ENCODE data around the gene ADARB1. TPM values are rescaled to one million over a fixed set of nuclear protein-coding genes. Genes with fewer than 3 reads are reported as not detected.
A peak's percentile ranks its signal among the peaks of the same experiment; 100 is the strongest.
"Not testable (repeated sequence)": the region's sequence is repeated elsewhere in the genome, so short reads cannot be mapped to it uniquely, and the experiment has no call there.

Gene ADARB1
- polyA plus RNA-seq, 1 experiment: 25.3 TPM

DNA sequence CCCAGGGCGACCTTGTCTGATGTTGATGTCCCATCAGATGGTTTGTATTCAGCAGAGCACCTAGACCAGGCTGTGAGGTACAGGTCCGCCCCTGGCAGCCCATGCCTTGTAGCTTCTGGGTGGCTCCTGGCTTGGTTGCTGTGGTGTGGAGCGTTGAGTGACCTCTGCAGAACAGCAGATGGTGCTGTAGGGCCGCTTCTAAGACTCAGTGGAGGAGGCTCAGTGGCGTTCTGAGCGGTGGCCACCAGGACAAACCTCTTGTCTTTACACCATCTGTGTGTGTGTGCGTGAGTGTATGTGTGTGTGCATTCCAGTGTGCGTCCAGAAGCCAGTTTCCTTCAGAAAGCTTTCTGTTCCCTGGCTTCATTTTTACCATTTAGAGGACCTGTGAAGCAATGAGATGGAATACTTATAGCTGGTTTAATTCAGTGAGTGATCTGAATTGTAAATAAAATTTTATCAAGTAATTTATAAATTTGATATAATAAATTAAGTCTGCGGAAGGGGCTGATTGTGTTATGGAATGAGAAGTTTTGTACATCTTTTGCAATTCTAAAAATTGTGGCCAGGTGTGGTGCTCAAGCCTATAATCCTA lies 66.1 kb downstream of the ADARB1 start:
- Histone ChIP-seq H3K27ac (ENCODE audit: low read depth, low read length) (no peak overlapping the region), H3K9me3 (ENCODE audit: control insufficient read depth, insufficient read depth, low read length) (no peaks in the 10 kb centered on the region), H3K4me3 (ENCODE audit: low read depth, low read length) (no peak overlapping the region), H3K27me3 (ENCODE audit: control insufficient read depth, insufficient read depth, low read length) (no peaks in the 10 kb centered on the region)
- ChIA-PET POLR2A (interaction anchor here (0.6 to 1.4 kb wide), 3 partner anchors 88 to 147 kb away, joined by 3 to 4 read pairs (median 3); partner anchors contain the start of gene POFUT2), CTCF (interaction anchor here (0.6 to 7.7 kb wide), 37 partner anchors 10 to 680 kb away, joined by 3 to 202 read pairs (median 4); partner anchors contain the start of gene POFUT2)
- TF ChIP-seq, protein P1, sequence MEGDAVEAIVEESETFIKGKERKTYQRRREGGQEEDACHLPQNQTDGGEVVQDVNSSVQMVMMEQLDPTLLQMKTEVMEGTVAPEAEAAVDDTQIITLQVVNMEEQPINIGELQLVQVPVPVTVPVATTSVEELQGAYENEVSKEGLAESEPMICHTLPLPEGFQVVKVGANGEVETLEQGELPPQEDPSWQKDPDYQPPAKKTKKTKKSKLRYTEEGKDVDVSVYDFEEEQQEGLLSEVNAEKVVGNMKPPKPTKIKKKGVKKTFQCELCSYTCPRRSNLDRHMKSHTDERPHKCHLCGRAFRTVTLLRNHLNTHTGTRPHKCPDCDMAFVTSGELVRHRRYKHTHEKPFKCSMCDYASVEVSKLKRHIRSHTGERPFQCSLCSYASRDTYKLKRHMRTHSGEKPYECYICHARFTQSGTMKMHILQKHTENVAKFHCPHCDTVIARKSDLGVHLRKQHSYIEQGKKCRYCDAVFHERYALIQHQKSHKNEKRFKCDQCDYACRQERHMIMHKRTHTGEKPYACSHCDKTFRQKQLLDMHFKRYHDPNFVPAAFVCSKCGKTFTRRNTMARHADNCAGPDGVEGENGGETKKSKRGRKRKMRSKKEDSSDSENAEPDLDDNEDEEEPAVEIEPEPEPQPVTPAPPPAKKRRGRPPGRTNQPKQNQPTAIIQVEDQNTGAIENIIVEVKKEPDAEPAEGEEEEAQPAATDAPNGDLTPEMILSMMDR (IDR thresholded peaks at IDR 0.05; ENCODE audit: low read depth, low read length): peak; percentile 96
- peak; percentile 88 for DNase-seq (ENCODE audit: low read depth, low spot score)

- not testable (repeated sequence) for H3K9me3 ChIP-seq (ENCODE audit: control insufficient read depth, insufficient read depth, low read length); DNase-seq (ENCODE audit: low read depth, low spot score); H3K27me3 ChIP-seq (ENCODE audit: control insufficient read depth, insufficient read depth, low read length); H3K4me3 ChIP-seq (ENCODE audit: low read depth, low read length); H3K27ac ChIP-seq (ENCODE audit: low read depth, low read length)
- POLR2A ChIA-PET: interaction anchor here (0.9 to 1.4 kb wide), 2 partner anchors 87 to 147 kb away, joined by 3 to 4 read pairs; partner anchors contain the start of gene POFUT2
- CTCF ChIA-PET: interaction anchor here (0.6 to 7.7 kb wide), 27 partner anchors 9 to 679 kb away, joined by 3 to 202 read pairs (median 4); partner anchors contain the start of gene POFUT2
Measured at GRCh38 chr21:45140944-45141343, 66.6 kb downstream of the ADARB1 start.

- DNase-seq (ENCODE audit: low read depth, low spot score): no peak
- POLR2A ChIA-PET: no interaction called here
- no peak overlapping the region for H3K27ac ChIP-seq (ENCODE audit: low read depth, low read length)
- no peaks in the 10 kb centered on the region for H3K9me3 ChIP-seq (ENCODE audit: control insufficient read depth, insufficient read depth, low read length)
- TF ChIP-seq, protein P1 (IDR thresholded peaks at IDR 0.05; ENCODE audit: low read depth, low read length): no peak
- H3K4me3 ChIP-seq (ENCODE audit: low read depth, low read length): no peak overlapping the region
- CTCF ChIA-PET: interaction anchor here (1.2 to 7.7 kb wide), 13 partner anchors 9 to 299 kb away, joined by 3 to 202 read pairs (median 12); partner anchors contain the start of gene POFUT2
- no peaks in the 10 kb centered on the region for H3K27me3 ChIP-seq (ENCODE audit: control insufficient read depth, insufficient read depth, low read length)
Measured at GRCh38 chr21:45141507-45141906, 67.1 kb downstream of the ADARB1 start.

DNA sequence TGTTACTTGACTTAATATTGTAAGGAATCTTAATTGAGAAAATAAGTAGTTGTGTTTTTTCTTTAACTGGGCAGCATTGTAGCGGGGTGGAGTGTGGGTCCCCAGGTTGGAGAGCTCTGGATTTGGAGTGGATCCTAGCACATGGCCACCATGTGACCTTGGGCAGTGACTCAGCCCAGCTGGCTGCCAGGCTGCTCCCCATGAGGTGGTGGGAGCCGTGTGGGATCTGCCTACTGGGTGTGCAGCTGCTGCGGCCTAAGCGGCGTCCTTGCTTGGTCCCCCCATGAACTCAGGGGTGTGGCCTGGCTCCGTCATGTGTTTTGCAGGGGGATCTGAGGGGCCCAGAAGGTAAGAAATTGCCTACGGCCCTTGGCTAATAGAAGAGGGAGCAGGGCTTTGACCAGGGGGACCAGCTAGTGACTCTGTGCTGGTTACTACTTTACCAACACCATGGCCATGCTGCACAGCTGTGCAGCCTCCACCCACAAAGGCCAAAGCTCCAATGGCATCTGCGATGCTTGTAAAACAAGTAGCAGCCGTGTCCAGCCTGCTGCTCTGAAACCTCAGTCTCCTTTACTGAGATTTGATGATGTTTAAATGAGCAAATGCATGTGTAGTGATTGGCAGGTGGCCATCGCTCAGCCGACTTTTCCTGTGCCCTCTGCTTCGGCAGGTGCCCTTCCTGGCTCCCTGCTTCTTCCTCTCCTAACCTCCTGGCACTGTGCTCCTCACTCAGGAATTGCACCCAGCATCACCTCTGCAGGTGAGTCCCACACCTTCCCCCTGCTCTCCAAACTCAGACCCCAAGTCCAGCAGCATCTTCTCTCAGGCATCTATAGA lies 68.3 kb downstream of the ADARB1 start:
- no peak overlapping the region for H3K27ac ChIP-seq (ENCODE audit: low read depth, low read length)
- H3K27me3 ChIP-seq (ENCODE audit: control insufficient read depth, insufficient read depth, low read length): no peaks in the 10 kb centered on the region

GRCh38 chr21:45143855-45144254 lies 69.5 kb downstream of the ADARB1 start:
- no peak overlapping the region for H3K4me3 ChIP-seq (ENCODE audit: low read depth, low read length)
- TF ChIP-seq, protein P1 (IDR thresholded peaks at IDR 0.05; ENCODE audit: low read depth, low read length): no peak
- no peak overlapping the region for H3K27ac ChIP-seq (ENCODE audit: low read depth, low read length)
- no peaks in the 10 kb centered on the region for H3K27me3 ChIP-seq (ENCODE audit: control insufficient read depth, insufficient read depth, low read length)
- ChIA-PET CTCF (no interaction called here), POLR2A (no interaction called here)
- no peaks in the 10 kb centered on the region for H3K9me3 ChIP-seq (ENCODE audit: control insufficient read depth, insufficient read depth, low read length)
- DNase-seq (ENCODE audit: low read depth, low spot score): no peak

More for the DNA sequence above, 68.3 kb downstream of the ADARB1 start:
- H3K9me3 ChIP-seq (ENCODE audit: control insufficient read depth, insufficient read depth, low read length): no peaks in the 10 kb centered on the region
- H3K4me3 ChIP-seq (ENCODE audit: low read depth, low read length): no peak overlapping the region
- TF ChIP-seq, protein P1 (IDR thresholded peaks at IDR 0.05; ENCODE audit: low read depth, low read length): no peak
- ChIA-PET CTCF (interaction anchor here (1.0 to 7.7 kb wide), 4 partner anchors 8 to 192 kb away, joined by 3 to 202 read pairs (median 78); partner anchors contain the start of gene POFUT2), POLR2A (interaction anchor here (0.7 to 1.0 kb wide), 2 partner anchors 92 to 180 kb away, joined by 4 read pairs; no protein-coding TSS in a partner anchor)
- DNase-seq (ENCODE audit: low read depth, low spot score): no peak

Measured in AG04450 (cell line).